GM23248 (cell line): ENCODE results near the gene PDE4B.

Source experiments
- EZH2 ChIP-seq: fragments of 200-600 bp; sonication (generic); IDR thresholded peaks from 2 replicates; pipeline ENCODE4 v1.6.1; 2018; ENCODE audit warnings: antibody characterized with exemption, mild to moderate bottlenecking; ENCODE audit not compliant: insufficient read depth, poor library complexity, severe bottlenecking
- EZH2phosphoT487 ChIP-seq: fragments of 200-600 bp; sonication (generic); IDR thresholded peaks from 2 replicates; pipeline ENCODE4 v1.6.1; 2018; ENCODE audit warnings: antibody characterized with exemption, moderate library complexity, mild to moderate bottlenecking, low read depth; ENCODE audit not compliant: insufficient read depth

- no peak for TF ChIP-seq EZH2
- TF ChIP-seq EZH2phosphoT487: no peak
Measured at GRCh38 chr1:66313429-66313828, 520.7 kb downstream of the PDE4B start.
